CD4-positive, alpha-beta T cell (primary cell): ENCODE results near the gene KYNU. TPM values are rescaled to one million over a fixed set of nuclear protein-coding genes. Genes with fewer than 3 reads are reported as not detected.

Experiments
- ATAC-seq: fragments of 200-7000 bp; cut with Tn5 transposase; one replicate; pipeline ENCODE4 v1.10.0; 2022; ENCODE audit warnings: mild to moderate bottlenecking; ENCODE audit not compliant: poor library complexity
- CTCF ChIA-PET: fragments of 350-600 bp; sonication (Branson Sonifier 250); formaldehyde crosslinking; loops from one replicate; lab custom pipeline; 2021; ENCODE audit warnings: antibody characterized with exemption, inconsistent platforms; lab: Charles Lee
- POLR2A ChIA-PET: fragments of 350-600 bp; sonication (Branson Sonifier 250); formaldehyde crosslinking; loops from one replicate; lab custom pipeline; 2021; ENCODE audit warnings: antibody characterized with exemption, inconsistent platforms; lab: Charles Lee
- DNase-seq, 14 experiments: peaks; one replicate each; pipeline ENCODE4 v3.0.0-alpha.2; 2013 to 2020; ENCODE audit warnings: mixed read lengths in 2 of 14
- H3K27ac ChIP-seq, 2 donors: one replicate each; pipeline versions ENCODE4 v1.5.1 to v1.7.0; 2013; ENCODE audit warnings: low read length in 2 of 2, low read depth in 1 of 2, mild to moderate bottlenecking in 1 of 2
- H3K27me3 ChIP-seq, 2 experiments: 1 replicate in 1 of 2; 2 replicates in 1 of 2; pipeline versions ENCODE4 v1.6.1 to v1.7.0; 2013; ENCODE audit warnings: low read length in 2 of 2, control low read depth in 1 of 2, mild to moderate bottlenecking in 1 of 2, moderate library complexity in 1 of 2; ENCODE audit not compliant: insufficient read depth in 2 of 2, control insufficient read depth in 1 of 2
- H3K36me3 ChIP-seq: one replicate; pipeline ENCODE4 v1.6.1; 2013; ENCODE audit warnings: low read length, control low read depth; ENCODE audit not compliant: insufficient read depth
- H3K4me1 ChIP-seq: one replicate; pipeline ENCODE4 v1.6.1; 2013; ENCODE audit warnings: low read length, control low read depth; ENCODE audit not compliant: insufficient read depth
- H3K4me3 ChIP-seq: one replicate; pipeline ENCODE4 v1.5.1; 2013; ENCODE audit warnings: mild to moderate bottlenecking, low read length, moderate library complexity
- H3K9me3 ChIP-seq, 2 experiments: 1 replicate in 1 of 2; 2 replicates in 1 of 2; pipeline versions ENCODE4 v1.6.1 to v1.7.0; 2013; ENCODE audit warnings: low read length in 2 of 2, mild to moderate bottlenecking in 2 of 2, control low read depth in 1 of 2, moderate library complexity in 1 of 2; ENCODE audit not compliant: control insufficient read depth in 1 of 2, insufficient read depth in 1 of 2
- H3K27ac Mint-ChIP-seq: one replicate; pipeline ENCODE4 v1.8.0; 2020; ENCODE audit warnings: mixed read lengths
- H3K27me3 Mint-ChIP-seq: one replicate; pipeline ENCODE4 v1.8.0; 2021; ENCODE audit warnings: mixed read lengths
- H3K36me3 Mint-ChIP-seq: one replicate; pipeline ENCODE4 v1.8.0; 2021; ENCODE audit warnings: low read depth, mixed read lengths
- H3K4me1 Mint-ChIP-seq: one replicate; pipeline ENCODE4 v1.8.0; 2021; ENCODE audit warnings: low read depth, mixed read lengths
- H3K4me3 Mint-ChIP-seq: one replicate; pipeline ENCODE4 v1.8.0; 2020; ENCODE audit warnings: mild to moderate bottlenecking, mixed read lengths
- H3K9me3 Mint-ChIP-seq: one replicate; pipeline ENCODE4 v1.8.0; 2020; ENCODE audit warnings: mixed read lengths
- CTCF ChIP-seq: fragments of 200-600 bp; IDR thresholded peaks from one replicate; pipeline ENCODE4 v1.8.0; 2022; ENCODE audit warnings: antibody characterized with exemption, mild to moderate bottlenecking
- intact Hi-C, 2 experiments: fragments of 100-400 bp; cut with DNase I in 1 of 2; cut with micrococcal nuclease in 1 of 2; formaldehyde crosslinking; loops; one replicate each; pipeline versions ENCODE4 v1.15.1 to v1.9.0; 2023 to 2025; cut with DNase I, micrococcal nuclease
- total RNA-seq, 174 experiments: library from RNA in 2 of 174; stranded (reverse) in 2 of 174; gene quantifications; one replicate each; pipeline ENCODE4 v1.2.3 and lab custom pipeline; 2021 to 2026

Gene KYNU
- total RNA-seq, 2 experiments from 2014 or later, result 0.38 to 0.50 TPM

- intact Hi-C loops, result no loop called here
- no peaks in the 10 kb centered on the region for H3K4me1 Mint-ChIP-seq
- ChIA-PET POLR2A (no interaction called here), CTCF (interaction anchor here (1.6 kb wide), 1 partner anchor 9 kb away, joined by 5 read pairs; no protein-coding TSS in a partner anchor)
- H3K36me3 Mint-ChIP-seq, result no peaks in the 10 kb centered on the region
- DNase-seq, result no peak
- Histone ChIP-seq H3K27me3 (peaks cover 5 to 6% of the 10 kb centered on the region in 2 experiments), H3K4me3 (no peak overlapping the region), H3K4me1 (no peaks in the 10 kb centered on the region), H3K9me3 (no peaks in the 10 kb centered on the region), H3K36me3 (no peaks in the 10 kb centered on the region), H3K27ac (no peak overlapping the region)
- H3K4me3 Mint-ChIP-seq, result no peak overlapping the region
- H3K27me3 Mint-ChIP-seq, result peaks cover 12% of the 10 kb centered on the region
- no peak overlapping the region for H3K27ac Mint-ChIP-seq
- no peak for TF ChIP-seq CTCF
- no peak for ATAC-seq
- H3K9me3 Mint-ChIP-seq, result no peaks in the 10 kb centered on the region
Observed at GRCh38 chr2:142992840-142993239, 115.4 kb downstream of the KYNU start.

GRCh38 chr2:142993771-142994170, 116.3 kb downstream of the KYNU start:
- Mint-ChIP-seq H3K4me3 (no peak overlapping the region), H3K27me3 (peaks cover 20% of the 10 kb centered on the region), H3K36me3 (no peaks in the 10 kb centered on the region), H3K27ac (no peak overlapping the region), H3K9me3 (no peaks in the 10 kb centered on the region), H3K4me1 (no peaks in the 10 kb centered on the region)
- ATAC-seq, result no peak
- H3K4me3 ChIP-seq, result no peak overlapping the region
- CTCF ChIA-PET, result interaction anchor here (1.6 kb wide), 1 partner anchor 10 kb away, joined by 5 read pairs; no protein-coding TSS in a partner anchor
- H3K9me3 ChIP-seq, result no peaks in the 10 kb centered on the region
- no peaks in the 10 kb centered on the region for H3K36me3 ChIP-seq
- POLR2A ChIA-PET, result no interaction called here
- intact Hi-C loops, result no loop called here
- no peak overlapping the region for H3K27ac ChIP-seq
- TF ChIP-seq CTCF, result no peak
- no peak for DNase-seq
- H3K27me3 ChIP-seq, result peaks cover 5 to 6% of the 10 kb centered on the region in 2 experiments
- no peaks in the 10 kb centered on the region for H3K4me1 ChIP-seq

- no peaks in the 10 kb centered on the region for H3K36me3 ChIP-seq
- CTCF ChIA-PET, result no interaction called here
Observed at GRCh38 chr2:142994665-142995064, 117.2 kb downstream of the KYNU start.

More at GRCh38 chr2:142994665-142995064, 117.2 kb downstream of the KYNU start:
- Mint-ChIP-seq H3K27ac (no peak overlapping the region), H3K4me1 (no peaks in the 10 kb centered on the region), H3K4me3 (no peak overlapping the region), H3K27me3 (peaks cover 20% of the 10 kb centered on the region), H3K9me3 (no peaks in the 10 kb centered on the region), H3K36me3 (no peaks in the 10 kb centered on the region)
- POLR2A ChIA-PET, result no interaction called here
- peaks cover 5 to 6% of the 10 kb centered on the region in 2 experiments for H3K27me3 ChIP-seq
- H3K4me3 ChIP-seq, result no peak overlapping the region
- TF ChIP-seq CTCF, result no peak
- no peaks in the 10 kb centered on the region for H3K4me1 ChIP-seq
- H3K27ac ChIP-seq, result no peak overlapping the region
- DNase-seq, result no peak
- intact Hi-C loops, result no loop called here
- H3K9me3 ChIP-seq, result no peaks in the 10 kb centered on the region
- no peak for ATAC-seq
